SK-N-SH (cell line): ENCODE measurements around the gene CRIP1. TPM values are rescaled to one million over a fixed set of nuclear protein-coding genes. Genes with fewer than 3 reads are reported as not detected.

ENCODE experiments used
- CTCF ChIA-PET: fragments of 300-600, 350-600 bp; formaldehyde crosslinking; extraction: SDS; loops from one replicate; lab custom pipeline; 2021; lab: Yijun Ruan, JAX
- POLR2A ChIA-PET: fragments of 350-600 bp; sonication (Branson Sonifier 250); formaldehyde crosslinking; extraction: SDS; loops from one replicate; lab custom pipeline; 2020; ENCODE audit warnings: antibody characterized with exemption, inconsistent platforms; lab: Yijun Ruan, JAX
- DNase-seq: peaks from one replicate; pipeline ENCODE4 v3.0.0; 2012
- H2AFZ ChIP-seq: fragments of 200-600 bp; sonication (generic); 2 replicates; pipeline ENCODE4 v1.8.1; 2016; ENCODE audit warnings: antibody characterized with exemption, mild to moderate bottlenecking, low read depth
- H3F3A ChIP-seq: fragments of 200-600 bp; sonication (generic); replicated peaks from 2 replicates; pipeline ENCODE3; 2016; ENCODE audit warnings: antibody characterized with exemption, mild to moderate bottlenecking; ENCODE audit not compliant: insufficient read depth
- H3K27ac ChIP-seq, 2 experiments: fragments of 200-500 bp in 1 of 2; fragments of 200-600 bp in 1 of 2; sonication (Bioruptor generic) in 1 of 2; sonication (generic), shearing (Covaris generic) in 1 of 2; 2 replicates each; pipeline versions ENCODE4 v1.5.1 to v1.6.1; 2014 to 2016; ENCODE audit warnings: low read depth in 2 of 2, inconsistent platforms in 1 of 2, low read length in 1 of 2, mild to moderate bottlenecking in 1 of 2, mixed read lengths in 1 of 2
- H3K27me3 ChIP-seq: fragments of 200-600 bp; sonication (generic), shearing (Covaris generic); 2 replicates; pipeline ENCODE4 v1.6.1; 2016; ENCODE audit warnings: mixed run types; ENCODE audit not compliant: insufficient read depth
- H3K36me3 ChIP-seq, 2 experiments: fragments of 200-500 bp in 1 of 2; fragments of 200-600 bp in 1 of 2; sonication (Bioruptor generic) in 1 of 2; sonication (generic) in 1 of 2; replicated peaks in 1 of 2; 2 replicates each; pipeline versions ENCODE3 to v1.5.1; 2014 to 2016; ENCODE audit warnings: low read length in 1 of 2, mild to moderate bottlenecking in 1 of 2; ENCODE audit not compliant: insufficient read depth in 2 of 2, control insufficient read depth in 1 of 2
- H3K4me1 ChIP-seq, 2 experiments: fragments of 200-500 bp in 1 of 2; fragments of 200-600 bp in 1 of 2; sonication (Bioruptor generic) in 1 of 2; sonication (generic), shearing (Covaris generic) in 1 of 2; 2 replicates each; pipeline versions ENCODE4 v1.5.1 to v1.6.1; 2014 to 2016; ENCODE audit warnings: low read depth in 1 of 2, low read length in 1 of 2, mixed run types in 1 of 2; ENCODE audit not compliant: insufficient read depth in 2 of 2, control insufficient read depth in 1 of 2
- H3K4me2 ChIP-seq: fragments of 200-600 bp; sonication (generic), shearing (Covaris generic); 2 replicates; pipeline ENCODE4 v1.6.1; 2017; ENCODE audit warnings: mixed run types
- H3K4me3 ChIP-seq, 2 experiments: fragments of 200-500 bp in 1 of 2; fragments of 200-600 bp in 1 of 2; sonication (Bioruptor generic) in 1 of 2; sonication (generic), shearing (Covaris generic) in 1 of 2; 2 replicates each; pipeline versions ENCODE4 v1.5.1 to v1.8.1; 2014 to 2016; ENCODE audit warnings: low read depth in 2 of 2, inconsistent platforms in 1 of 2, low read length in 1 of 2, mild to moderate bottlenecking in 1 of 2, mixed read lengths in 1 of 2, moderate library complexity in 1 of 2
- H3K79me2 ChIP-seq: fragments of 200-600 bp; sonication (generic); 2 replicates; pipeline ENCODE4 v1.8.1; 2017; ENCODE audit warnings: mild to moderate bottlenecking; ENCODE audit not compliant: insufficient read depth
- H3K9ac ChIP-seq: fragments of 200-600 bp; sonication (generic); 2 replicates; pipeline ENCODE4 v1.6.1; 2017; ENCODE audit warnings: mixed run types
- H3K9me2 ChIP-seq: fragments of 200-600 bp; sonication (generic); 2 replicates; pipeline ENCODE4 v1.6.1; 2017; ENCODE audit warnings: mixed run types
- H3K9me3 ChIP-seq: fragments of 200-600 bp; sonication (generic); 2 replicates; pipeline ENCODE4 v1.6.1; 2017; ENCODE audit warnings: mixed run types, mild to moderate bottlenecking, moderate library complexity
- H4K20me1 ChIP-seq: fragments of 200-600 bp; sonication (generic); 2 replicates; pipeline ENCODE4 v1.6.1; 2017; ENCODE audit warnings: mild to moderate bottlenecking, mixed run types; ENCODE audit not compliant: insufficient read depth
- ELF1 ChIP-seq: IDR thresholded peaks from 2 replicates; pipeline ENCODE4 v1.4.0; 2012
- EZH2phosphoT487 ChIP-seq: fragments of 200-600 bp; sonication (generic); IDR thresholded peaks from 2 replicates; pipeline ENCODE4 v1.6.1; 2017; ENCODE audit warnings: low read depth, mixed run types, mild to moderate bottlenecking, antibody characterized with exemption, moderate library complexity, borderline replicate concordance
- JUND ChIP-seq: IDR thresholded peaks from 2 replicates; pipeline ENCODE4 v1.4.0; 2012
- MEF2A ChIP-seq: IDR thresholded peaks from 2 replicates; pipeline ENCODE4 v1.4.0; 2012; ENCODE audit warnings: low read depth, borderline replicate concordance
- SIN3A ChIP-seq: IDR thresholded peaks from 2 replicates; pipeline ENCODE4 v1.6.1; 2012; ENCODE audit warnings: low read depth, mild to moderate bottlenecking, low read length, moderate library complexity, borderline replicate concordance
- TAF1 ChIP-seq: IDR thresholded peaks from 2 replicates; pipeline ENCODE4 v1.6.1; 2012; ENCODE audit warnings: low read depth, mild to moderate bottlenecking, low read length, moderate library complexity, borderline replicate concordance
- USF1 ChIP-seq: IDR thresholded peaks from 2 replicates; pipeline ENCODE4 v1.4.0; 2012; ENCODE audit warnings: low read depth, borderline replicate concordance
- ZBTB33 ChIP-seq: IDR thresholded peaks from 2 replicates; pipeline ENCODE4 v1.4.0; 2012; ENCODE audit warnings: low read depth, borderline replicate concordance
- WGBS: methylation state at CpG from one replicate; pipeline ENCODE4 v1.1.6; 2017; ENCODE audit warnings: low lambda C conversion rate; 5-methylcytosine and 5-hydroxymethylcytosine counted together
- polyA plus RNA-seq, 3 experiments: library from polyadenylated mRNA; depleted of rRNA; stranded (reverse); fragments of >200 nt; gene quantifications; 2 replicates each; pipeline ENCODE4 v1.2.3, GENCODE V29; 2012

The CRIP1 gene
- polyA plus RNA-seq, 1 of the 3 experiments (the other 2 are of a cell fraction) = 0.72 TPM

GRCh38 chr14:105467942-105468471, 18.7 kb upstream of the CRIP1 start:
- no peak overlapping the region; a peak in 1 of 4 replicates for H3K27ac ChIP-seq

GRCh38 chr14:105468621-105469241, 18.0 kb upstream of the CRIP1 start:
- Histone ChIP-seq H4K20me1 (no peaks in the 10 kb centered on the region), H3K27me3 (no peaks in the 10 kb centered on the region), H3F3A (peaks cover 3% of the 10 kb centered on the region), H3K27ac (peak overlapping the region in 1 of 2 experiments; percentile 43; a peak in 1 of 4 replicates), H3K4me1 (peaks cover 5 to 69% of the 10 kb centered on the region in 2 experiments; a peak in 3 of 4 replicates), H2AFZ (no peak overlapping the region), H3K9me2 (no peaks in the 10 kb centered on the region), H3K9me3 (no peaks in the 10 kb centered on the region), H3K36me3 (peaks cover 4 to 54% of the 10 kb centered on the region in 2 experiments), H3K9ac (no peak overlapping the region), H3K4me2 (no peak overlapping the region), H3K4me3 (no peak overlapping the region), H3K79me2 (no peaks in the 10 kb centered on the region)
- DNase-seq = no peak
- ChIA-PET CTCF (interaction anchor here (0.8 to 8.1 kb wide), 4 partner anchors 15 to 98 kb away, joined by 3 to 137 read pairs (median 34); partner anchors contain the start of genes CRIP1 and TEDC1), POLR2A (interaction anchor here (0.6 kb wide), 1 partner anchor 13 kb away, joined by 3 read pairs; no protein-coding TSS in a partner anchor)
- TF ChIP-seq EZH2phosphoT487 (no peak), ZBTB33 (no peak)
- 97% methylated on average over 6 of the region's 19 CpGs for WGBS

More at GRCh38 chr14:105467942-105468471, 18.7 kb upstream of the CRIP1 start:
- Histone ChIP-seq H3K9me3 (no peaks in the 10 kb centered on the region), H3K4me2 (no peak overlapping the region), H4K20me1 (no peaks in the 10 kb centered on the region), H2AFZ (no peak overlapping the region), H3K4me1 (peaks cover 0 to 62% of the 10 kb centered on the region in 2 experiments; a peak in 1 of 4 replicates), H3K9me2 (no peaks in the 10 kb centered on the region)
- POLR2A ChIA-PET = no interaction called here
- TF ChIP-seq ELF1 = no peak
- no peak for TF ChIP-seq SIN3A
- TF ChIP-seq MEF2A = no peak
- no peak for TF ChIP-seq USF1
- TF ChIP-seq TAF1 = no peak
- no peak for TF ChIP-seq JUND
- TF ChIP-seq, all 33 proteins: peak for 0
- Histone ChIP-seq H3K27me3 (no peaks in the 10 kb centered on the region), H3K9ac (no peak overlapping the region), H3K36me3 (peaks cover 4 to 62% of the 10 kb centered on the region in 2 experiments), H3F3A (no peaks in the 10 kb centered on the region), H3K4me3 (no peak overlapping the region), H3K79me2 (no peaks in the 10 kb centered on the region)
- CTCF ChIA-PET = interaction anchor here (0.7 to 8.1 kb wide), 6 partner anchors 15 to 118 kb away, joined by 3 to 137 read pairs (median 4); partner anchors contain the start of genes CRIP1 and TEDC1
- 97% methylated on average over 5 of the region's 22 CpGs for WGBS
- DNase-seq = no peak
